ENCODE results near the gene ZNF710. TPM values are rescaled to one million over a fixed set of nuclear protein-coding genes. Genes with fewer than 3 reads are reported as not detected.

Gene ZNF710
- total and polyA plus RNA-seq, 2 of the 4 experiments (the other 2 are of a cell fraction) = 7.6 to 8.2 TPM

GRCh38 chr15:90009301-90010022 is 8.3 kb downstream of the ZNF710 start:
- H3K4ac ChIP-seq (ENCODE audit: low read depth, low read length) = no peak overlapping the region
- in situ Hi-C loops (cut with MboI; ENCODE audit: low sequenced_read_pairs) (no loop called here), intact Hi-C loops (cut with micrococcal nuclease) (no loop called here), dilution Hi-C loops (cut with HindIII; ENCODE audit: low sequenced_read_pairs, unreplicated experiment) (no loop called here)
- no peak for DNase-seq
- no peak overlapping the region for H2AFZ ChIP-seq (replicated peaks; ENCODE audit: low read length, poor library complexity)
- ChIA-PET CTCF (no interaction called here), POLR2A (ENCODE audit: unreplicated experiment) (no interaction called here)
- no peak overlapping the region for H2AK9ac ChIP-seq (replicated peaks; ENCODE audit: low read depth, low read length, poor library complexity)
- no peaks in the 10 kb centered on the region for H3K27me3 ChIP-seq (ENCODE audit: control insufficient read depth, insufficient read depth, low read length)
- H3K18ac ChIP-seq (ENCODE audit: low read depth, low read length) = no peak overlapping the region
- H3K36me3 ChIP-seq (ENCODE audit: control insufficient read depth, insufficient read depth, low read length) = no peaks in the 10 kb centered on the region; the same call in 1 of the 2 replicates
- no peak overlapping the region for H2AK5ac ChIP-seq (ENCODE audit: low read depth, low read length)
- no peak overlapping the region for H3K4me2 ChIP-seq (ENCODE audit: low read depth, low read length)
- H4K5ac ChIP-seq (ENCODE audit: low read depth, low read length) = no peak overlapping the region
- ATAC-seq (ENCODE audit: low read depth) = no peak
- no peak overlapping the region for H3K14ac ChIP-seq (replicated peaks; ENCODE audit: low read depth, low read length)
- no peak overlapping the region for H2BK5ac ChIP-seq (ENCODE audit: low read depth, low read length, poor library complexity, severe bottlenecking)
- H3K9me3 ChIP-seq (ENCODE audit: control insufficient read depth, insufficient read depth, low read length) = peaks cover 6% of the 10 kb centered on the region
- WGBS, 2 experiments (ENCODE audit: extremely low coverage in 2 of 2, insufficient read length in 1 of 2) = 100% methylated on average over 1 of the region's 6 CpGs; no CpG with 5 or more reads in 1 of the 2 experiments
- peaks cover 44 to 73% of the 10 kb centered on the region in 2 experiments for H3K79me1 ChIP-seq (ENCODE audit: low read depth in 1 of 2, low read length in 2 of 2)
- H3K4me1 ChIP-seq (ENCODE audit: control insufficient read depth, insufficient read depth, low read length) = peaks cover 8% of the 10 kb centered on the region
- no peak overlapping the region for H2BK20ac ChIP-seq (ENCODE audit: low read depth, low read length)
- no peak overlapping the region for H3K9ac ChIP-seq (ENCODE audit: low read depth, low read length)
- H3K9me1 ChIP-seq (ENCODE audit: insufficient read depth, low read length) = peaks cover 17% of the 10 kb centered on the region; the same call in 1 of the 2 replicates
- H4K20me1 ChIP-seq (ENCODE audit: insufficient read depth, low read length) = peaks cover 32% of the 10 kb centered on the region
- H2BK15ac ChIP-seq (ENCODE audit: low read depth, low read length) = no peak overlapping the region
- H4K91ac ChIP-seq (ENCODE audit: insufficient read depth, low read depth, low read length) = no peak overlapping the region
- no peak overlapping the region for H2BK120ac ChIP-seq (ENCODE audit: low read depth, low read length)
- H3K56ac ChIP-seq (ENCODE audit: extremely low read depth, insufficient read depth, low read length) = no peak overlapping the region
- H3K23ac ChIP-seq (ENCODE audit: low read depth, low read length) = no peak overlapping the region
- no peak overlapping the region for H3K4me3 ChIP-seq (ENCODE audit: insufficient read depth, low read depth, low read length)
- H4K8ac ChIP-seq (ENCODE audit: low read depth in 2 of 2, low read length in 2 of 2) = no peak overlapping the region
- no peak overlapping the region for H3K27ac ChIP-seq (ENCODE audit: insufficient read depth, low read length)
- BruUV-seq (replicated peaks) = no TSS peak
- no peak for TF ChIP-seq RCOR1 (IDR thresholded peaks at IDR 0.05; ENCODE audit: insufficient replicate concordance, low read length)
